ENCODE results near the gene HEG1. TPM values are rescaled to one million over a fixed set of nuclear protein-coding genes. Genes with fewer than 3 reads are reported as not detected.

The HEG1 gene
- total RNA-seq, 1 experiment from 2014 or later = 69.8 TPM

- Mint-ChIP-seq H3K4me1 (ENCODE audit: low read depth, unreplicated experiment) (peaks cover 14% of the 10 kb centered on the region), H3K27me3 (ENCODE audit: insufficient read depth, unreplicated experiment) (no peaks in the 10 kb centered on the region), H3K9me3 (ENCODE audit: unreplicated experiment) (peaks cover 11% of the 10 kb centered on the region), H3K27ac (ENCODE audit: unreplicated experiment) (peak overlapping the region; percentile 64), H3K4me3 (ENCODE audit: unreplicated experiment) (no peak overlapping the region), H3K36me3 (ENCODE audit: insufficient read depth, unreplicated experiment) (peaks cover 55% of the 10 kb centered on the region)
- H3K9me3 ChIP-seq = no peaks in the 10 kb centered on the region; the same call in 1 of the 2 replicates
- DNase-seq = peak in 1 of 2 experiments; percentile 37
- H3K4me3 ChIP-seq (ENCODE audit: low read depth, low read length) = no peak overlapping the region
- intact Hi-C loops (cut with micrococcal nuclease; ENCODE audit: unreplicated experiment) = no loop called here
- H3K27me3 ChIP-seq (replicated peaks; ENCODE audit: control insufficient read depth, insufficient read depth, low read length) = no peaks in the 10 kb centered on the region
- ChIA-PET CTCF (no interaction called here), POLR2A (no interaction called here)
- TF ChIP-seq CTCF (IDR thresholded peaks at IDR 0.05; ENCODE audit: insufficient read depth in 1 of 2, low read depth in 1 of 2, low read length in 1 of 2, severe bottlenecking in 1 of 2, unreplicated experiment in 1 of 2) = no peak
- no peaks in the 10 kb centered on the region; the same call in 1 of the 2 replicates for H3K36me3 ChIP-seq (ENCODE audit: control insufficient read depth, insufficient read depth, low read length)
- no peaks in the 10 kb centered on the region for H3K4me1 ChIP-seq
- no TSS peak for BruUV-seq (replicated peaks)
Observed at GRCh38 chr3:125032100-125032643, 23.6 kb downstream of the HEG1 start.

GRCh38 chr3:125031544-125031943 is 24.3 kb downstream of the HEG1 start:
- intact Hi-C loops (cut with micrococcal nuclease; ENCODE audit: unreplicated experiment) = no loop called here
- H3K4me3 ChIP-seq (ENCODE audit: low read depth, low read length) = no peak overlapping the region
- BruUV-seq (replicated peaks) = no TSS peak
- H3K27me3 Mint-ChIP-seq (ENCODE audit: insufficient read depth, unreplicated experiment) = no peaks in the 10 kb centered on the region
- POLR2A ChIA-PET = no interaction called here
- H3K4me1 ChIP-seq = no peaks in the 10 kb centered on the region
- peaks cover 61% of the 10 kb centered on the region for H3K36me3 Mint-ChIP-seq (ENCODE audit: insufficient read depth, unreplicated experiment)
- H3K4me1 Mint-ChIP-seq (ENCODE audit: low read depth, unreplicated experiment) = peaks cover 14% of the 10 kb centered on the region
- DNase-seq = no peak
- TF ChIP-seq CTCF (IDR thresholded peaks at IDR 0.05; ENCODE audit: insufficient read depth in 1 of 2, low read depth in 1 of 2, low read length in 1 of 2, severe bottlenecking in 1 of 2, unreplicated experiment in 1 of 2) = no peak
- H3K27ac Mint-ChIP-seq (ENCODE audit: unreplicated experiment) = no peak overlapping the region
- no peak overlapping the region for H3K4me3 Mint-ChIP-seq (ENCODE audit: unreplicated experiment)
- H3K36me3 ChIP-seq (ENCODE audit: control insufficient read depth, insufficient read depth, low read length) = peaks cover 2% of the 10 kb centered on the region; the same call in 1 of the 2 replicates
- no peaks in the 10 kb centered on the region for H3K27me3 ChIP-seq (replicated peaks; ENCODE audit: control insufficient read depth, insufficient read depth, low read length)
- peaks cover 11% of the 10 kb centered on the region for H3K9me3 Mint-ChIP-seq (ENCODE audit: unreplicated experiment)
- CTCF ChIA-PET = no interaction called here
- H3K9me3 ChIP-seq = no peaks in the 10 kb centered on the region; the same call in 1 of the 2 replicates

GRCh38 chr3:125028657-125029056 is 27.1 kb downstream of the HEG1 start:
- H3K36me3 Mint-ChIP-seq (ENCODE audit: insufficient read depth, unreplicated experiment) = peaks cover 80% of the 10 kb centered on the region
- no peaks in the 10 kb centered on the region for H3K27me3 ChIP-seq (replicated peaks; ENCODE audit: control insufficient read depth, insufficient read depth, low read length)
- no peak overlapping the region for H3K4me3 ChIP-seq (ENCODE audit: low read depth, low read length)
- no TSS peak for BruUV-seq (replicated peaks)
- DNase-seq = no peak
- no peak overlapping the region for H3K27ac Mint-ChIP-seq (ENCODE audit: unreplicated experiment)
- H3K27me3 Mint-ChIP-seq (ENCODE audit: insufficient read depth, unreplicated experiment) = no peaks in the 10 kb centered on the region
- H3K9me3 Mint-ChIP-seq (ENCODE audit: unreplicated experiment) = no peaks in the 10 kb centered on the region
- no peaks in the 10 kb centered on the region for H3K4me1 ChIP-seq
- CTCF ChIA-PET = no interaction called here
- H3K36me3 ChIP-seq (ENCODE audit: control insufficient read depth, insufficient read depth, low read length) = peaks cover 2% of the 10 kb centered on the region; the same call in 1 of the 2 replicates
- intact Hi-C loops (cut with micrococcal nuclease; ENCODE audit: unreplicated experiment) = no loop called here
- no peak overlapping the region for H3K4me3 Mint-ChIP-seq (ENCODE audit: unreplicated experiment)
- no peaks in the 10 kb centered on the region for H3K9me3 ChIP-seq
- H3K4me1 Mint-ChIP-seq (ENCODE audit: low read depth, unreplicated experiment) = peaks cover 29% of the 10 kb centered on the region
- TF ChIP-seq CTCF (IDR thresholded peaks at IDR 0.05; ENCODE audit: insufficient read depth in 1 of 2, low read depth in 1 of 2, low read length in 1 of 2, severe bottlenecking in 1 of 2, unreplicated experiment in 1 of 2) = no peak
- POLR2A ChIA-PET = no interaction called here

Data from Caco-2 (cell line).